ENCODE results near the gene ALAS1.
A peak's percentile ranks its signal among the peaks of the same experiment; 100 is the strongest.

Gene ALAS1

GRCh38 chr3:52237006-52237656, 39.2 kb downstream of the ALAS1 start:
- Histone ChIP-seq H3K4me3 (IDR thresholded peaks at IDR 0.05; ENCODE audit: insufficient read depth, low read depth, low read length) (no peak overlapping the region), H2AFZ (ENCODE audit: low read depth) (no peak overlapping the region), H3K27me3 (ENCODE audit: insufficient read depth, low read depth) (no peaks in the 10 kb centered on the region), H3K36me3 (ENCODE audit: insufficient read depth) (no peaks in the 10 kb centered on the region), H3K9ac (no peak overlapping the region), H3K4me2 (no peak overlapping the region), H3K79me2 (ENCODE audit: insufficient read depth, low read depth) (no peaks in the 10 kb centered on the region), H3K27ac (no peak overlapping the region), H4K20me1 (ENCODE audit: insufficient read depth) (no peaks in the 10 kb centered on the region), H3K4me1 (ENCODE audit: low read depth, poor library complexity, severe bottlenecking) (peaks cover 34% of the 10 kb centered on the region)
- TF ChIP-seq CTCF (conservative IDR thresholded peaks at IDR 0.05; ENCODE audit: low read depth, low read length): no peak

GRCh38 chr3:52237657-52238172, 39.8 kb downstream of the ALAS1 start:
- Histone ChIP-seq H3K4me2 (peak overlapping the region; percentile 45; the same call in 1 of the 2 replicates), H3K4me3 (IDR thresholded peaks at IDR 0.05; ENCODE audit: insufficient read depth, low read depth, low read length) (peak overlapping the region; percentile 7), H3K9ac (no peak overlapping the region), H2AFZ (ENCODE audit: low read depth) (no peak overlapping the region), H4K20me1 (ENCODE audit: insufficient read depth) (no peaks in the 10 kb centered on the region), H3K79me2 (ENCODE audit: insufficient read depth, low read depth) (no peaks in the 10 kb centered on the region), H3K4me1 (ENCODE audit: low read depth, poor library complexity, severe bottlenecking) (peaks cover 34% of the 10 kb centered on the region), H3K27me3 (ENCODE audit: insufficient read depth, low read depth) (no peaks in the 10 kb centered on the region), H3K27ac (no peak overlapping the region), H3K36me3 (ENCODE audit: insufficient read depth) (no peaks in the 10 kb centered on the region)
- no peak for TF ChIP-seq CTCF (conservative IDR thresholded peaks at IDR 0.05; ENCODE audit: low read depth, low read length)

GRCh38 chr3:52238193-52238760, 40.3 kb downstream of the ALAS1 start:
- no peak for TF ChIP-seq CTCF (conservative IDR thresholded peaks at IDR 0.05; ENCODE audit: low read depth, low read length)
- no peak overlapping the region for H3K27ac ChIP-seq
- H4K20me1 ChIP-seq (ENCODE audit: insufficient read depth): no peaks in the 10 kb centered on the region
- no peaks in the 10 kb centered on the region for H3K27me3 ChIP-seq (ENCODE audit: insufficient read depth, low read depth)
- H3K4me3 ChIP-seq (IDR thresholded peaks at IDR 0.05; ENCODE audit: insufficient read depth, low read depth, low read length): peak overlapping the region; percentile 7
- no peaks in the 10 kb centered on the region for H3K79me2 ChIP-seq (ENCODE audit: insufficient read depth, low read depth)
- no peak overlapping the region; the same call in 1 of the 2 replicates for H3K9ac ChIP-seq
- H2AFZ ChIP-seq (ENCODE audit: low read depth): peak overlapping the region; percentile 64
- H3K36me3 ChIP-seq (ENCODE audit: insufficient read depth): no peaks in the 10 kb centered on the region
- peaks cover 34% of the 10 kb centered on the region for H3K4me1 ChIP-seq (ENCODE audit: low read depth, poor library complexity, severe bottlenecking)
- H3K4me2 ChIP-seq: peak overlapping the region; percentile 45; the same call in 1 of the 2 replicates

- Histone ChIP-seq H4K20me1 (ENCODE audit: insufficient read depth) (no peaks in the 10 kb centered on the region), H3K27ac (peak within 1 kb of the TSS; percentile 44), H3K27me3 (ENCODE audit: insufficient read depth, low read depth) (no peaks in the 10 kb centered on the region), H2AFZ (ENCODE audit: low read depth) (peak within 1 kb of the TSS; percentile 64), H3K79me2 (ENCODE audit: insufficient read depth, low read depth) (no peaks in the 10 kb centered on the region), H3K4me2 (peak within 1 kb of the TSS; percentile 54), H3K4me3 (IDR thresholded peaks at IDR 0.05; ENCODE audit: insufficient read depth, low read depth, low read length) (peak within 1 kb of the TSS; percentile 7), H3K4me1 (ENCODE audit: low read depth, poor library complexity, severe bottlenecking) (peaks cover 34% of the 10 kb centered on the region), H3K36me3 (ENCODE audit: insufficient read depth) (no peaks in the 10 kb centered on the region), H3K9ac (peak within 1 kb of the TSS; percentile 59)
- no peak for TF ChIP-seq CTCF (conservative IDR thresholded peaks at IDR 0.05; ENCODE audit: low read depth, low read length)
These were observed 41.1 kb downstream of the ALAS1 start, which contains the start of gene TWF2 for GRCh38 chr3:52238761-52239701. TSS of gene TWF2 (minus strand) at chr3:52239158. CDS start at chr3:52239016, 142 bp downstream.

Data from KMS-11 (cell line).